ENCODE results near the gene TMEM147.

The TMEM147 gene

DNA sequence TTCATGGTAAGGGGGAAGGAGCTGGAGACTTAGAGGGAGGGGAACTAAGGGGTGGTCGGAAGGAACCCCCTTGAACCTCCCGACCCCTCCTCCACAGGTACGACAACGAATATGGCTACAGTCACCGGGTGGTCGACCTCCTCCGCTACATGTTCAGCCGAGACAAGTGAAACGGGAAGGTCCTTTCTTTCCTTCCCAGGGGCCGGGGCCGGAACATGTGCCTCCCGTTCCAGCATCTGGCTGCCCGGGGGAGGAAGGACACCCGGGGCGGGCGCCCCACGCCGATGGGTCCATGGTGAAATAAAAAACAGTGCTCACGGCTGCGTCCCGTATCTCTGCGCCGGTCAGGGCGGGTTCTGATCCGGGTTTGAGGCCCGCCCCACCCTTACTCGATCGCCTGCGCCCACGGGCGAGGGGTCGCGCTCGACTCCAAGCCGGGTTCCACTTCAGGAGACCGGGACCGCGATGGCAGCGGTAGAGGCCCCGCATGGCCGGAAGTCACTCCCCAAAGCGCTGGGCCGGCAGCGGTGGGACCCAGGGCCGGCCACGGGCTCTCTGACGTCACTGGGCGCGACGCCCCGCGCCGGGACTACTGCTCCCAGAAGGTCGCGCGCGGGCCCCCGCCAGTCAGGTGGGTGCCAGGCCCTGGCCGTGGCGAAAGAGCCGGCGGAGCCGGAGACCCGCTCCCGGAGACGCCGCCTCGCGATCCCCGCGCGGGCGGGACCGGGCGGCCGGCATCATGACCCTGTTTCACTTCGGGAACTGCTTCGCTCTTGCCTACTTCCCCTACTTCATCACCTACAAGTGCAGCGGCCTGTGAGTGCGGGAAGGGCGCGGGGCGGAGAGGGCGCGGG is at the start of gene TMEM147:
Gene TMEM147, plus strand, starts transcription at position 626 of the 854 bp plus-strand sequence. Its CDS starts 114 bp downstream, at position 740.
- peak; percentile 92 for DNase-seq (ENCODE audit: low spot score)

- DNase-seq (ENCODE audit: low spot score) = no peak
These were observed 48.0 kb upstream of the TMEM147 start for GRCh38 chr19:35497406-35497805.

DNA sequence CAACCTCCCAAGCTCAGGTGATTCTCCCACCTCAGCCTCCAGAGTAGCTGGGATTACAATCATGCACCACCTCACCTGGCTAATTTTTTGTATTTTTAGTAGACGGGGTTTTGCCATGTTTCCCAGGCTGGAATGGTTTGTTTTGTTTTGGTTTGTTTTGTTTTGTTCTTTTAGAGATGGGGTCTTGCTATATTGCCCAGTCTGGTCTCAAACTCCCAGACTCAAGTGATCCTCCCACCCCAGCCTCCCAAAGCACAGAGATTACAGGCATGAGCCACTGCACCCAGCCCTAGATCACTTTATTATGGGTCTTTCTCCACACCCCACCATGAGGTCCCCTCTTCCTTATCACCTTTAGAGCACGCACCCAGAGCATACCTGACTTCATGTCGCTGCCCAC is 47.2 kb upstream of the TMEM147 start:
- DNase-seq (ENCODE audit: low spot score) = no peak

GRCh38 chr19:35498984-35499527 is 46.4 kb upstream of the TMEM147 start:
- no peak for DNase-seq (ENCODE audit: low spot score)

- DNase-seq (ENCODE audit: low spot score) = no peak
These were observed 44.8 kb upstream of the TMEM147 start for GRCh38 chr19:35500611-35501010.

DNA sequence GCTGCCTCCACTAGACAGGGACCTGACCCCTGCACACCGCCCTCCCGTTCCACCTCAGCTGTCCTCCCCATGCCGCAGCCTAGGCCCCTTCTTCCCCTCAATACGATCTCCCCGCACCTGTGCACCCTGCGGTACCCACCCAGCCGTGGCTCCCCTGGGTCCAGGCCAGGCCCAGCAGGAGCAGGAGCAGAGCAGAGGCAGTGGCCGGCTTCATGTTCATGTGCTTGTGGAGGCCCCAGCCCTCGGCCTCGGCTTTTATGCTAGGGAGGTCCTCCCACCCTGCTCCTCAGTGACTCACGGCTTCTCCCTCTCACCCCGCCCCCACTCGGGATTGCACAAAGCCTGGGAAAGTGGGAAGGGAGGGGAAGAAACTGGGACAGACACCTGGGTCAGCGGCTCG is 43.7 kb upstream of the TMEM147 start:
- no peak for DNase-seq (ENCODE audit: low spot score)

DNA sequence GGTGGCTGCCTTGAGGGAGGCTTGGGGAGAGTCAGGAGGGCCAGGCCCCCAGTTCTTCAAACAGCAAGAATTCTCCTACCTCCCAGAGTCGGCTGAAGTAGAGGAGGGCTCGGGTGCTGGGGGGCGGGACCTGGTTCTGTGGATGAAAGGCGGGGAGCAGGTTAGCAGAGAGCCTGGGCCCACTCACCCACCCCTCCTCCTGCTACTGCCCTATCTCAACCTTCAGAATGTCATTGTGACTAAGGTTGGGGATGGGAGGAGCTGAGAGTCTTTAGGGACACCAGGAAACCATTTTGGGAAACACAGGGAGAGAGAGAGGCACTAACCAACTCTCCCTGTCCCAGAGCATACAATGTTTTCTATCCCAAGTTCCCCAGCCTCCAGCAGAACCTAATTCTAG is 42.7 kb upstream of the TMEM147 start:
- no peak for DNase-seq (ENCODE audit: low spot score)

DNA sequence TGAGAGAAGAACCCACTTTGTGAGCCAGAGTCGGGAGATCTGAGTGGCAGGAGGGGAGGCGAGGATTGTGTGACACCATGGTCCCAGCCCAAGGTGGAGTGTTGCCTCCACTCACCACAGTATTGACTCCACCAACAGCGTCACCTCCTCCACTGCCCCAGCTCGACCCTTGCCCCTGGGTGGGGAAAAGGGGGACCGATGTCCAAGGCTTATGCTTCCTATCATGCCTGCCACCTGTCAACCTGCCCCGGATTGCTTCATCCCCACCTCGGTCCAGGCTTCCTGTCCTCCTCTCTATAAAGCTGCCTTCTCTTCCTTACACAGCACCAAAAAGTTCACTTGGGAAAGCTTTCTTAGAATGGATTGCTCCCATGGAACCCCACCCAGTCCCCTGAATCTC is 39.4 kb upstream of the TMEM147 start:
- DNase-seq (ENCODE audit: low spot score) = no peak

- DNase-seq (ENCODE audit: low spot score) = no peak
These were observed 37.9 kb upstream of the TMEM147 start for GRCh38 chr19:35507561-35507960.

- DNase-seq (ENCODE audit: low spot score) = no peak
These were observed 37.3 kb upstream of the TMEM147 start for GRCh38 chr19:35508129-35508528.

- DNase-seq (ENCODE audit: low spot score) = peak; percentile 52
These were observed 36.3 kb upstream of the TMEM147 start for GRCh38 chr19:35509018-35509652.

DNA sequence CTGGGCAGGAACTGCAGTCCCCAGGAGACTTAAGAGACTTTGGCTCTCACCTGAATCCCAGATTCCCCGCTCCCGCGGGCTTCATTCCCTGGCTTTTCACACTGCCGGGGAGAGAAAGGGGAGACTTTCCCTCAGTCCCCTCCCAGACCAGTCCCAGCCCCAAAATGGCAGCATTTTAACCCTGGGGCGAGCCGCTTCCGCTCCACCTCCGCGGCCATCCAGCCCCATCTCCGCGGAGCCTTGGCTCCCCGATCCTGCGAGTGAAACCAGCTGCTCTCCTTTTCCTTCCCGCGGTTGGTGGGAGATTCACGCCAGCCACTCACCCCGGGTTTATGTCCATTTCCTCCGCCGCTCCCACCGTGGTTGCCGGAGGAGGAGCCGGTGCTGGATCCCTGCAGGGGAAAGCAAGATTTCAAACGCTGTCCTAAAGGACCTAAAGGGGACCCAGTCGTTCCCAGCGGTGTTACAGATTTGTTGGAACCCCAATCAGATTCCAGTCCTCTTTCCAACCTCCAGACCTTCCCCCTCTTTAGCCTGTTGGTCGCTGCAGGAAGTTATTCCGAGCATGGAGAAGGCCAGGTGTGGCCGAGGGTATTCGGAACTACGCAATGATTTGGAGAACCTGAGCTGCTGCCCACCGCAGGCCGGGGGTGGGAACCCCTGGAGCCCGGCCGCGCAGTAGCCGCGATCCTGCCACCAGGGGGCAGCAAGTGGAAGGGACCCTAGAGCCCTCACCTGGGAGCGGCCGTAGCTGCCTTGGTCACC is 35.4 kb upstream of the TMEM147 start:
- peak; percentile 66 for DNase-seq (ENCODE audit: low spot score)

- DNase-seq (ENCODE audit: low spot score) = no peak
These were observed 34.8 kb upstream of the TMEM147 start for GRCh38 chr19:35510626-35510964.

- no peak for DNase-seq (ENCODE audit: low spot score)
These were observed 34.1 kb upstream of the TMEM147 start for GRCh38 chr19:35511337-35511736.

DNA sequence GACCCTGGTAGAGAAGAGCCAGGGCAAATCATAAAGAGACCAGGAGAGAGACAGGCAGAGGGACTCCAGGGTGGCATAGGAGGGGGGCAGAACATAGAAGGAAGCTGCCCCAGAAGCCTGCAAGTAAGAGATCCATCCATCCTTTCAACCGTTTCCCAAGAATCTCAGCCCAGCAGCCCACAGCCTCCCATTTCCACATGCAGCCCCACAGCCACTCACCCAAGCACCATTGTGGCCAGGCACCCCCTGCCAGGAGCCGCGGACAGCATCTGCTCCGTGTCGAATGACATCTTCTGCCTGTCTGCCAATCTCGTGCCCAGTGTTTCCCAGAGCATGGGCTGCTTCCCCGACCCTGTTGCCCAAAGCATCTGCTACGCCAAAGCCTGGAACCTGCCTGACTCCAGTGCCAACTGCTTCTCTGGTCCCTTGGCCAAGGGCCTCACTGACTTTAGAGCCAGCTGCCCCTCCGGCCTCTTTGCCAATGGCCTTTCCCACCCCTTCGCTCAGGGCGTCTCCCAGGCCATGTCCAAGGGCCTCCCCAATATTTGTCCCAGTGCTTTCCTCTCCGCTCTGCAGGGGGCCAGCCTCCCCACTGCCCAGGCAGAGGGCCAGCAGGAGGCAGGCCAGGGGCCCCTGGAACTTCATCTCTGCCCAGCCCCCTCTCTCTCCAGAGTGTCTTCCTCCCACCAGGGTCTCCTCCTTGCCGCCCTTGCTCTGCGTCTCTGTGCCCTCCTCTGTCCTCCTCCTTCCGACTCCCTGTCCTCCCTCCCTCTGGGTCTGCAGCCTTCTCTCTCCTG is 32.4 kb upstream of the TMEM147 start:
- DNase-seq (ENCODE audit: low spot score) = no peak

GRCh38 chr19:35513628-35514281 is 31.7 kb upstream of the TMEM147 start, which contains the start of gene DMKN:
DMKN (minus strand) TSS chr19:35513649; CDS start chr19:35513475, 174 bp downstream.
- DNase-seq (ENCODE audit: low spot score) = peak; percentile 15

DNA sequence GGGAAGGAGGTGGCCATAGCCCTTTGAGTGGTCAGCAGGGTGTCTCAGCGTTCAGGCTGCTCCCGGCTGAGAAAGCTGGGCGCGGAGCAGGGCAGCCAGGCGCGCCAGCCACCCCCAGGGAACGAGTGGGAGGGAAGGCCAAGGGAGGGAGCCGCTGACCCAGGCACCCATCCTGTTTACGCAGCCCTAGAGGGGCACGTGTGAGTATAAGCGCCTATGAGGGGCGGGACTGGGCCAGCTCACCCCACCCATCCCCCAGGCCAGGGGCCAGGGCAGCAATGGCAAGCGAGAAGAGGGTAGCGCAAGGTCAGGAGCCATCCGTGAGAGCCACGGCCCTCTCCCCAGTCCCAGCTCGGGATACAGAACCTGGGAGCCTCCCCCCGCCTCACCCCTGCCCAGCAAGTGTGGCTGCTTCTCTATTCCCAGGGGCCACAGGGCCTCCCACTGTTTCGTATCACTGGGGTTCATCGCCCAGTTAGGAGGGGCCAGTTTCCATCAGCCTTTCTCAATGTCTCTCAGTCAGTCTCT is 31.1 kb upstream of the TMEM147 start:
- DNase-seq (ENCODE audit: low spot score) = no peak

DNA sequence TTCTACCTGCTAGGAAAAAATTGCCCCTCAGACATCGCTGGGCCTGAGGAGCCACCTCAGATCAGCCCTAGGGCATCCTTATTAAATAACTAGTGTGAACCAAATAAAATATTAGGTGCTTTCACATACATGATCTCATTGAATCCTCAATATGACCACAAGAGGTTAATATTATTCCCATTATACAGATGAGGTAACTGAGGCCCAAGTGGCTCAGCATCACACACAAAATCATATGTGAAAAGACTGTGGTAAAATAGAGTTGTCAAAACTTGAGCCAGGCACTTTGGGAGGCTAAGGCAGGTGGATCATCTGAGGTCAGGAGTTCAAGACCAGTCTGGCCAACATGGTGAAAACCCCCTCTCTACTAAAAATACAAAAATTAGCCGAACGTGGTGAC is 29.1 kb upstream of the TMEM147 start:
- DNase-seq (ENCODE audit: low spot score) = no peak

- DNase-seq (ENCODE audit: low spot score) = no peak
These were observed 28.1 kb upstream of the TMEM147 start for GRCh38 chr19:35517342-35517741.

DNA sequence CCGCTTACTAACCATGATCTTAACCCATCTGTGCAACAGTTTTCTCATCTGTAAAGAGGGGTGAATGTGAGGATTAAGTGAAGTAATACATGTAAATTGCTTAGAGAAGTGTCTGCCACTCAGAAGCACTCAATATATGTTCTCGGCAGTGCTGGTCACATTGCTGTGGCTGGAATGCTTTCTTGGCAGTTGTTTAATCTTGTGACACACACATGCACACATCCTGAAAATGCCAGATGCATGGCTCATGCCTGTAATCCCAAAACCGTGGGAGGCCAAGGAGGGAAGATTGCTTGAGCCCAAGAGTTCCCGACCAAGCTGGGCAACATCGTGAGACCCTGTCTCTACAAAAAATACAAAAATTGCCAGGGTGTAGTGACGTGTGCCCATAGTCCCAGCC is 27.1 kb upstream of the TMEM147 start:
- peak; percentile 78 for DNase-seq (ENCODE audit: low spot score)

DNA sequence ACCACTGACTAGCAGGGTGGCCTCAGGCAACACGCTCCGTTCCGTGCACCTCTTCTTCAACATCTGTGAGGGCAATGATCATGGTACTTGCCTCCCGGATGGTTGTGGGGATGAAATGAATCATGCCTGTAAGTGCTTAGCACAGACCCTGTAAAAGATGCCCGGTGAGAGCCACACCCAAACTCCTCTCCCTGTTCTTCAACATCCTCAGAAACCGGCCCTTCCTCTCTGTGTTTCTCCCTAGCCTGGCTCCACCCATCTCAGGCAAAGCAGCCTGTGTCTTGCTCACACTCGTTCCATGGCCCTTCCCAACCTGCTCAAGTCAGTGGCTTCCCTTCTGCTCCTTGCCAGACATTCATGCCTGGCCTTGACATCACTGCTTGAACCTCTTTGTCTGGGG is 26.1 kb upstream of the TMEM147 start:
- no peak for DNase-seq (ENCODE audit: low spot score)

Measured in RKO (cell line).